ENCODE measurements around the gene IGSF21. TPM values are rescaled to one million over a fixed set of nuclear protein-coding genes. Genes with fewer than 3 reads are reported as not detected.

The IGSF21 gene
- total and polyA plus RNA-seq, 2 of the 4 experiments (the other 2 are of a cell fraction) = not detected

DNA sequence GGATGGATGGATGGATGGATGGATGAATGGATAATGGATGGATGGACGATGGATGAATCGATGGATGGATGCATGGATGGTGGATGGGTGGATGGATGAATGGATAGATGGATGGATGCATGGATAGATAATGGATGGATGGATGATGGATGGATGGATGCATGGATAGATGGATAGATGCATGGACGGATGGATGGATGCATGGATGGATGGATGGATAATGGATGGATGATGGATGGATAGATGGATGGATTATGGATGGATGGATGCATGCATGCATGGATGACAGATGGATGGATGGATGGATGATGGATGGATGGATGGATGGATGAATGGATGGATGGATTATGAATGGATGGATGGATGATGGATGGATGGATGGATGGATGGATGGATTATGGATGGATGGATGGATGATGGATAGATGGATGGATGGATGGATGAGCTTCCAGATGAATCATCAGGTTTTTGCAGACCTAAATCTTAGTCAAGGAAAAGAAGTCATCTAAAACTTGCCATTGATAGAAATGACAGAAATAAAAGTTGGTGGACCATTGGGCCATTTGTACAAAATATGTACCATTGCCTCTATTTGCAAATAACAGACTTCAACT is 197.7 kb downstream of the IGSF21 start:
- Histone ChIP-seq H2AK5ac (ENCODE audit: low read depth, low read length) (no peak overlapping the region), H3K36me3 (ENCODE audit: control insufficient read depth, insufficient read depth, low read length) (no peaks in the 10 kb centered on the region), H3K14ac (replicated peaks; ENCODE audit: low read depth, low read length) (no peak overlapping the region), H3K4me3 (ENCODE audit: insufficient read depth, low read depth, low read length) (no peak overlapping the region), H3K9me1 (ENCODE audit: insufficient read depth, low read length) (no peaks in the 10 kb centered on the region), H3K27me3 (ENCODE audit: control insufficient read depth, insufficient read depth, low read length) (no peaks in the 10 kb centered on the region), H2BK15ac (ENCODE audit: low read depth, low read length) (no peak overlapping the region), H4K20me1 (ENCODE audit: insufficient read depth, low read length) (no peaks in the 10 kb centered on the region), H3K27ac (ENCODE audit: insufficient read depth, low read length) (no peak overlapping the region), H3K4me2 (ENCODE audit: low read depth, low read length) (no peak overlapping the region), H2BK5ac (ENCODE audit: low read depth, low read length, poor library complexity, severe bottlenecking) (no peak overlapping the region), H4K8ac (ENCODE audit: low read depth in 2 of 2, low read length in 2 of 2) (no peak overlapping the region), H3K4ac (ENCODE audit: low read depth, low read length) (no peak overlapping the region), H3K18ac (ENCODE audit: low read depth, low read length) (no peak overlapping the region), H3K4me1 (ENCODE audit: control insufficient read depth, insufficient read depth, low read length) (no peaks in the 10 kb centered on the region), H3K56ac (ENCODE audit: extremely low read depth, insufficient read depth, low read length) (no peak overlapping the region), H4K5ac (ENCODE audit: low read depth, low read length) (no peak overlapping the region), H3K9ac (ENCODE audit: low read depth, low read length) (no peak overlapping the region), H3K9me3 (ENCODE audit: control insufficient read depth, insufficient read depth, low read length) (peaks cover 42% of the 10 kb centered on the region; the same call in 1 of the 2 replicates), H4K91ac (ENCODE audit: insufficient read depth, low read depth, low read length) (no peak overlapping the region), H2BK20ac (ENCODE audit: low read depth, low read length) (no peak overlapping the region), H3K23ac (ENCODE audit: low read depth, low read length) (no peak overlapping the region), H2BK120ac (ENCODE audit: low read depth, low read length) (no peak overlapping the region), H3K79me1 (ENCODE audit: low read depth in 1 of 2, low read length in 2 of 2) (no peaks in the 10 kb centered on the region), H2AFZ (replicated peaks; ENCODE audit: low read length, poor library complexity) (no peak overlapping the region), H2AK9ac (replicated peaks; ENCODE audit: low read depth, low read length, poor library complexity) (no peak overlapping the region)
- no peak for TF ChIP-seq NFE2L2 (IDR thresholded peaks at IDR 0.05; ENCODE audit: low read depth, low read length)
- no peak for TF ChIP-seq SMC3 (IDR thresholded peaks at IDR 0.05; ENCODE audit: low read depth, low read length)
- no peak for TF ChIP-seq RFX5 (IDR thresholded peaks at IDR 0.05; ENCODE audit: low read depth, low read length)
- TF ChIP-seq BHLHE40 (IDR thresholded peaks at IDR 0.05; ENCODE audit: low read depth, low read length) = no peak
- no peak for TF ChIP-seq MAFK (IDR thresholded peaks at IDR 0.05; ENCODE audit: low read depth, low read length)
- TF ChIP-seq, protein P1, sequence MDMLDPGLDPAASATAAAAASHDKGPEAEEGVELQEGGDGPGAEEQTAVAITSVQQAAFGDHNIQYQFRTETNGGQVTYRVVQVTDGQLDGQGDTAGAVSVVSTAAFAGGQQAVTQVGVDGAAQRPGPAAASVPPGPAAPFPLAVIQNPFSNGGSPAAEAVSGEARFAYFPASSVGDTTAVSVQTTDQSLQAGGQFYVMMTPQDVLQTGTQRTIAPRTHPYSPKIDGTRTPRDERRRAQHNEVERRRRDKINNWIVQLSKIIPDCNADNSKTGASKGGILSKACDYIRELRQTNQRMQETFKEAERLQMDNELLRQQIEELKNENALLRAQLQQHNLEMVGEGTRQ (IDR thresholded peaks at IDR 0.05; ENCODE audit: low read depth, low read length) = no peak
- no peak for TF ChIP-seq FOS (IDR thresholded peaks at IDR 0.05; ENCODE audit: low read depth, low read length)
- TF ChIP-seq CHD1 (IDR thresholded peaks at IDR 0.05; ENCODE audit: low read depth, low read length) = no peak
- no peak for TF ChIP-seq RAD21 (IDR thresholded peaks at IDR 0.05; ENCODE audit: low read length)
- no peak for TF ChIP-seq POLR2A (IDR thresholded peaks at IDR 0.05; ENCODE audit: low read depth, low read length)
- TF ChIP-seq CEBPB (IDR thresholded peaks at IDR 0.05; ENCODE audit: low read depth, low read length) = no peak
- TF ChIP-seq MAZ (IDR thresholded peaks at IDR 0.05; ENCODE audit: borderline replicate concordance, low read depth, low read length) = no peak
- TF ChIP-seq, protein P2, sequence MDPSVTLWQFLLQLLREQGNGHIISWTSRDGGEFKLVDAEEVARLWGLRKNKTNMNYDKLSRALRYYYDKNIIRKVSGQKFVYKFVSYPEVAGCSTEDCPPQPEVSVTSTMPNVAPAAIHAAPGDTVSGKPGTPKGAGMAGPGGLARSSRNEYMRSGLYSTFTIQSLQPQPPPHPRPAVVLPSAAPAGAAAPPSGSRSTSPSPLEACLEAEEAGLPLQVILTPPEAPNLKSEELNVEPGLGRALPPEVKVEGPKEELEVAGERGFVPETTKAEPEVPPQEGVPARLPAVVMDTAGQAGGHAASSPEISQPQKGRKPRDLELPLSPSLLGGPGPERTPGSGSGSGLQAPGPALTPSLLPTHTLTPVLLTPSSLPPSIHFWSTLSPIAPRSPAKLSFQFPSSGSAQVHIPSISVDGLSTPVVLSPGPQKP (IDR thresholded peaks at IDR 0.05; ENCODE audit: borderline replicate concordance, low read depth, low read length) = no peak
- no peak for TF ChIP-seq RCOR1 (IDR thresholded peaks at IDR 0.05; ENCODE audit: insufficient replicate concordance, low read length)
- TF ChIP-seq MXI1 (IDR thresholded peaks at IDR 0.05; ENCODE audit: borderline replicate concordance, low read depth, low read length) = no peak
- TF ChIP-seq, protein P3, sequence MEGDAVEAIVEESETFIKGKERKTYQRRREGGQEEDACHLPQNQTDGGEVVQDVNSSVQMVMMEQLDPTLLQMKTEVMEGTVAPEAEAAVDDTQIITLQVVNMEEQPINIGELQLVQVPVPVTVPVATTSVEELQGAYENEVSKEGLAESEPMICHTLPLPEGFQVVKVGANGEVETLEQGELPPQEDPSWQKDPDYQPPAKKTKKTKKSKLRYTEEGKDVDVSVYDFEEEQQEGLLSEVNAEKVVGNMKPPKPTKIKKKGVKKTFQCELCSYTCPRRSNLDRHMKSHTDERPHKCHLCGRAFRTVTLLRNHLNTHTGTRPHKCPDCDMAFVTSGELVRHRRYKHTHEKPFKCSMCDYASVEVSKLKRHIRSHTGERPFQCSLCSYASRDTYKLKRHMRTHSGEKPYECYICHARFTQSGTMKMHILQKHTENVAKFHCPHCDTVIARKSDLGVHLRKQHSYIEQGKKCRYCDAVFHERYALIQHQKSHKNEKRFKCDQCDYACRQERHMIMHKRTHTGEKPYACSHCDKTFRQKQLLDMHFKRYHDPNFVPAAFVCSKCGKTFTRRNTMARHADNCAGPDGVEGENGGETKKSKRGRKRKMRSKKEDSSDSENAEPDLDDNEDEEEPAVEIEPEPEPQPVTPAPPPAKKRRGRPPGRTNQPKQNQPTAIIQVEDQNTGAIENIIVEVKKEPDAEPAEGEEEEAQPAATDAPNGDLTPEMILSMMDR (conservative IDR thresholded peaks at IDR 0.05; ENCODE audit: low read depth, low read length) = no peak
- dilution Hi-C loops (cut with HindIII; ENCODE audit: low sequenced_read_pairs, unreplicated experiment) (no loop called here), intact Hi-C loops (cut with micrococcal nuclease) (no loop called here), in situ Hi-C loops (cut with MboI; ENCODE audit: low sequenced_read_pairs) (no loop called here)
- BruUV-seq (replicated peaks) = no TSS peak
- DNase-seq (no peak), ATAC-seq (ENCODE audit: low read depth) (no peak)
- POLR2A ChIA-PET (ENCODE audit: unreplicated experiment) = no interaction called here
- CTCF ChIA-PET = no interaction called here
- WGBS, 2 experiments (ENCODE audit: extremely low coverage in 2 of 2, insufficient read length in 1 of 2) = 60 to 100% methylated on average over 2 to 3 of the region's 3 CpGs

Data from IMR-90 (cell line).